Lower lobe of right lung (tissue), 2 donors: ENCODE results near the gene MACF1. TPM values are rescaled to one million over a fixed set of nuclear protein-coding genes. Genes with fewer than 3 reads are reported as not detected.

ENCODE experiments used
- ATAC-seq, 2 donors: fragments of 200-7000 bp; cut with Tn5 transposase; one replicate each; pipeline ENCODE4 v1.9.1; 2020 to 2022; ENCODE audit warnings: mild to moderate bottlenecking in 2 of 2, moderate library complexity in 2 of 2
- DNase-seq: peaks from one replicate; pipeline ENCODE4 v3.0.0-alpha.2; 2020
- H3K27ac ChIP-seq: fragments of 200-600 bp; one replicate; pipeline ENCODE4 v1.8.0; 2022
- H3K27me3 ChIP-seq: fragments of 200-600 bp; one replicate; pipeline ENCODE4 v1.8.0; 2022; ENCODE audit warnings: low read depth
- H3K36me3 ChIP-seq: fragments of 200-600 bp; one replicate; pipeline ENCODE4 v1.8.0; 2022; ENCODE audit warnings: mild to moderate bottlenecking
- H3K4me1 ChIP-seq: fragments of 200-600 bp; one replicate; pipeline ENCODE4 v1.8.0; 2022
- H3K4me3 ChIP-seq: fragments of 200-600 bp; one replicate; pipeline ENCODE4 v1.8.0; 2022; ENCODE audit warnings: mild to moderate bottlenecking
- H3K9me3 ChIP-seq: fragments of 200-600 bp; one replicate; pipeline ENCODE4 v1.8.0; 2022
- intact Hi-C: fragments of 100-400 bp; cut with DNase I; formaldehyde crosslinking; loops from one replicate; pipeline ENCODE4 v1.11.0; 2022
- total RNA-seq: library from RNA; stranded (reverse); fragmentation: NEBNext Ultra II Directional; extraction: Animal tissue kit (Norgen Biotek cat#: 25700); gene quantifications from one replicate; pipeline ENCODE4 v1.2.1, GENCODE V29; 2021
- TF ChIP-seq, protein P1 (sequence below): fragments of 200-600 bp; IDR thresholded peaks from one replicate; pipeline ENCODE4 v1.8.0; 2022; ENCODE audit warnings: antibody characterized with exemption, mild to moderate bottlenecking
- donor health status: DM: no; HTN: yes; CAD: no; lungs with severe emphysema.

Gene MACF1
- total RNA-seq, 1 donor from 2014 or later, result 506 TPM

GRCh38 chr1:39415553-39415952 lies 211.1 kb downstream of the MACF1 start:
- H3K27ac ChIP-seq, result no peak overlapping the region
- TF ChIP-seq, protein P1, sequence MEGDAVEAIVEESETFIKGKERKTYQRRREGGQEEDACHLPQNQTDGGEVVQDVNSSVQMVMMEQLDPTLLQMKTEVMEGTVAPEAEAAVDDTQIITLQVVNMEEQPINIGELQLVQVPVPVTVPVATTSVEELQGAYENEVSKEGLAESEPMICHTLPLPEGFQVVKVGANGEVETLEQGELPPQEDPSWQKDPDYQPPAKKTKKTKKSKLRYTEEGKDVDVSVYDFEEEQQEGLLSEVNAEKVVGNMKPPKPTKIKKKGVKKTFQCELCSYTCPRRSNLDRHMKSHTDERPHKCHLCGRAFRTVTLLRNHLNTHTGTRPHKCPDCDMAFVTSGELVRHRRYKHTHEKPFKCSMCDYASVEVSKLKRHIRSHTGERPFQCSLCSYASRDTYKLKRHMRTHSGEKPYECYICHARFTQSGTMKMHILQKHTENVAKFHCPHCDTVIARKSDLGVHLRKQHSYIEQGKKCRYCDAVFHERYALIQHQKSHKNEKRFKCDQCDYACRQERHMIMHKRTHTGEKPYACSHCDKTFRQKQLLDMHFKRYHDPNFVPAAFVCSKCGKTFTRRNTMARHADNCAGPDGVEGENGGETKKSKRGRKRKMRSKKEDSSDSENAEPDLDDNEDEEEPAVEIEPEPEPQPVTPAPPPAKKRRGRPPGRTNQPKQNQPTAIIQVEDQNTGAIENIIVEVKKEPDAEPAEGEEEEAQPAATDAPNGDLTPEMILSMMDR, result no peak
- no peak for DNase-seq

GRCh38 chr1:39416609-39417008 lies 212.1 kb downstream of the MACF1 start:
- H3K4me3 ChIP-seq, result no peak overlapping the region
- intact Hi-C loops, result no loop called here
- H3K9me3 ChIP-seq, result no peaks in the 10 kb centered on the region
- TF ChIP-seq, protein P1, result no peak
- H3K4me1 ChIP-seq, result peaks cover 70% of the 10 kb centered on the region
- no peaks in the 10 kb centered on the region for H3K27me3 ChIP-seq
- H3K27ac ChIP-seq, result no peak overlapping the region
- DNase-seq, result no peak
- H3K36me3 ChIP-seq, result peaks cover 18% of the 10 kb centered on the region
- no peak for ATAC-seq

More at GRCh38 chr1:39415553-39415952, 211.1 kb downstream of the MACF1 start:
- Histone ChIP-seq H3K9me3 (no peaks in the 10 kb centered on the region), H3K4me3 (no peak overlapping the region), H3K4me1 (peaks cover 80% of the 10 kb centered on the region), H3K36me3 (peaks cover 18% of the 10 kb centered on the region), H3K27me3 (no peaks in the 10 kb centered on the region)
- ATAC-seq, result no peak
- intact Hi-C loops, result no loop called here

- H3K4me1 ChIP-seq, result peaks cover 55% of the 10 kb centered on the region
- intact Hi-C loops, result no loop called here
Measured at GRCh38 chr1:39418236-39418635, 213.7 kb downstream of the MACF1 start.

GRCh38 chr1:39420493-39420892 lies 216.0 kb downstream of the MACF1 start:
- no peak for ATAC-seq
- intact Hi-C loops, result no loop called here

More at GRCh38 chr1:39418236-39418635, 213.7 kb downstream of the MACF1 start:
- H3K27ac ChIP-seq, result no peak overlapping the region
- TF ChIP-seq, protein P1, result no peak
- no peaks in the 10 kb centered on the region for H3K9me3 ChIP-seq
- no peak overlapping the region for H3K4me3 ChIP-seq
- DNase-seq (no peak), ATAC-seq (no peak)
- H3K27me3 ChIP-seq, result no peaks in the 10 kb centered on the region
- peaks cover 32% of the 10 kb centered on the region for H3K36me3 ChIP-seq

DNA sequence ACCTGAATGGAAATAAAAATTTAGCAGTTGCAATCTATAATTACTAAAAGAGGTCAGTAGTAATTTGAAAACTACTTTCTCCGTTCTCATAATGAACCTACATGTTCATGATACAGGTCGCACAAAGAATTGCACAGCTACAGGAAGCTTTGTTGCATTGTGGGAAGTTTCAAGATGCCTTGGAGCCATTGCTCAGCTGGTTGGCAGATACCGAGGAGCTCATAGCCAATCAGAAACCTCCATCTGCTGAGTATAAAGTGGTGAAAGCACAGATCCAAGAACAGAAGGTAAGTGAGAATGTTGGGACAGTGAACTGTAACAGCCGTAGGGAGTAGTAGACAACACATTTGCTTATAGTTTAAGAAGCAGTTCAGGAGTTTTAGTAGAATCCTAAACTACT lies 218.1 kb downstream of the MACF1 start:
- H3K9me3 ChIP-seq, result no peaks in the 10 kb centered on the region
- peaks cover 62% of the 10 kb centered on the region for H3K36me3 ChIP-seq
- intact Hi-C loops, result no loop called here
- no peaks in the 10 kb centered on the region for H3K27me3 ChIP-seq
- no peak overlapping the region for H3K4me3 ChIP-seq
- ATAC-seq (no peak), DNase-seq (no peak)
- no peak overlapping the region for H3K27ac ChIP-seq
- H3K4me1 ChIP-seq, result peaks cover 22% of the 10 kb centered on the region
- TF ChIP-seq, protein P1, result no peak

More at GRCh38 chr1:39420493-39420892, 216.0 kb downstream of the MACF1 start:
- DNase-seq, result no peak
- H3K9me3 ChIP-seq, result no peaks in the 10 kb centered on the region
- no peaks in the 10 kb centered on the region for H3K27me3 ChIP-seq
- TF ChIP-seq, protein P1, result no peak
- H3K36me3 ChIP-seq, result peaks cover 49% of the 10 kb centered on the region
- H3K4me3 ChIP-seq, result no peak overlapping the region
- H3K4me1 ChIP-seq, result peaks cover 40% of the 10 kb centered on the region
- no peak overlapping the region for H3K27ac ChIP-seq

- TF ChIP-seq, protein P1, result no peak
- H3K27ac ChIP-seq, result no peak overlapping the region
- H3K4me3 ChIP-seq, result no peak overlapping the region
- no peaks in the 10 kb centered on the region for H3K9me3 ChIP-seq
- no peaks in the 10 kb centered on the region for H3K27me3 ChIP-seq
- H3K4me1 ChIP-seq, result peaks cover 2% of the 10 kb centered on the region
- H3K36me3 ChIP-seq, result peaks cover 83% of the 10 kb centered on the region
- intact Hi-C loops, result no loop called here
- no peak for DNase-seq
- ATAC-seq, result no peak
Measured at GRCh38 chr1:39425151-39425550, 220.7 kb downstream of the MACF1 start.
